GM20000 (cell line): ENCODE measurements around the gene OSBPL9.
A peak's percentile ranks its signal among the peaks of the same experiment; 100 is the strongest.

Source experiments
- DNase-seq: peaks from one replicate; pipeline ENCODE4 v3.0.0; 2012; ENCODE audit warnings: low spot score
- TF ChIP-seq, protein P1 (sequence below): IDR thresholded peaks from 2 replicates; pipeline ENCODE4 v1.5.1; 2012; ENCODE audit warnings: mild to moderate bottlenecking, control low read depth; ENCODE audit errors: extremely low read depth, missing control alignments

Gene OSBPL9

GRCh38 chr1:51761351-51761750, 144.5 kb downstream of the OSBPL9 start:
- DNase-seq, result no peak
- TF ChIP-seq, protein P1, sequence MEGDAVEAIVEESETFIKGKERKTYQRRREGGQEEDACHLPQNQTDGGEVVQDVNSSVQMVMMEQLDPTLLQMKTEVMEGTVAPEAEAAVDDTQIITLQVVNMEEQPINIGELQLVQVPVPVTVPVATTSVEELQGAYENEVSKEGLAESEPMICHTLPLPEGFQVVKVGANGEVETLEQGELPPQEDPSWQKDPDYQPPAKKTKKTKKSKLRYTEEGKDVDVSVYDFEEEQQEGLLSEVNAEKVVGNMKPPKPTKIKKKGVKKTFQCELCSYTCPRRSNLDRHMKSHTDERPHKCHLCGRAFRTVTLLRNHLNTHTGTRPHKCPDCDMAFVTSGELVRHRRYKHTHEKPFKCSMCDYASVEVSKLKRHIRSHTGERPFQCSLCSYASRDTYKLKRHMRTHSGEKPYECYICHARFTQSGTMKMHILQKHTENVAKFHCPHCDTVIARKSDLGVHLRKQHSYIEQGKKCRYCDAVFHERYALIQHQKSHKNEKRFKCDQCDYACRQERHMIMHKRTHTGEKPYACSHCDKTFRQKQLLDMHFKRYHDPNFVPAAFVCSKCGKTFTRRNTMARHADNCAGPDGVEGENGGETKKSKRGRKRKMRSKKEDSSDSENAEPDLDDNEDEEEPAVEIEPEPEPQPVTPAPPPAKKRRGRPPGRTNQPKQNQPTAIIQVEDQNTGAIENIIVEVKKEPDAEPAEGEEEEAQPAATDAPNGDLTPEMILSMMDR, result no peak

DNA sequence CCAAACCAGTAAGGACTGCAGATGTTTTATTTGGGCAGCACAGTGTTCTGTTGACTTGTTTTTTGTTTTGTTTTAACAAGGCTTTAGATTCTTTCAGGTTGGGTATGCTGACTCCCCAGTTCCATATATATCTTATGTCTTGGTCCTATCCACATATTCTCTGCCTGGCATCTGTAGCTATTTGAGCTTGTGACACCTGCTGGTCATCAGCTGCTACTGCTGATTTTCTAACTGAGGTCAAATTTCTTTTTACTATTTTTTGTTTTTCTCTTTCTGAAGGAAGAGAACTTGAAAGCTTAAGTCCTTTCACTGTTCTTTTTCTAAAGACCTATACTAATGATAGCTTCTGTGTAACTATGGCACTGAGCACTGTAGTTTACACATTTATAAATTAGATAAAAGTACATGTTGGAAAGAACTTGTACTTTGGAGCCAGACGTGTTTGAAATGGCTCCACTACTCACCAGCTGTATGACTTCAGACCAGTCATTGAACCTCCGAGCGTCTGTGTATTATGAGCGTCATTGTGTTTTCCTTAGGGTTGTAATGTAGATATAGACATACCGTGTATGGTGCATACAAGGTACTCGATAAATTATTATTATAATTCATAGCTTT, 152.2 kb downstream of the OSBPL9 start:
- TF ChIP-seq, protein P1, result peak; percentile 41

GRCh38 chr1:51776408-51776807, 159.5 kb downstream of the OSBPL9 start:
- DNase-seq, result peak; percentile 10

More for the DNA sequence above, 152.2 kb downstream of the OSBPL9 start:
- peak; percentile 46 for DNase-seq

DNA sequence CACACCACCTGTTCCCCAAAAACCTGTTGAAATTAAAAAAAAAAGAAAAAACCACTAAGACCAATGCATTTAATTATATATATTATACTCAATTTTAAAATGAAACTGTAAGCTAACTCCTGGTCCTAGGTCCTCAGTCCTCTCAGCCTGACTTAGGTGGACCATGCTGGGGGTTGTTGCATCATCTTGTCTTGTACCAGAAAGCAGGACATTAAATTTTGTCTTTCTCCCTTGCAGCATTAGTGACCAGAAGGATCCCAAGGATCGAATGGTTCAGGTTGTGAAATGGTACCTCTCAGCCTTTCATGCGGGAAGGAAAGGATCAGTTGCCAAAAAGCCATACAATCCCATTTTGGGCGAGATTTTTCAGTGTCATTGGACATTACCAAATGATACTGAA, 164.0 kb downstream of the OSBPL9 start:
- DNase-seq, result no peak
- TF ChIP-seq, protein P1, result no peak

More at GRCh38 chr1:51776408-51776807, 159.5 kb downstream of the OSBPL9 start:
- TF ChIP-seq, protein P1, result no peak

DNA sequence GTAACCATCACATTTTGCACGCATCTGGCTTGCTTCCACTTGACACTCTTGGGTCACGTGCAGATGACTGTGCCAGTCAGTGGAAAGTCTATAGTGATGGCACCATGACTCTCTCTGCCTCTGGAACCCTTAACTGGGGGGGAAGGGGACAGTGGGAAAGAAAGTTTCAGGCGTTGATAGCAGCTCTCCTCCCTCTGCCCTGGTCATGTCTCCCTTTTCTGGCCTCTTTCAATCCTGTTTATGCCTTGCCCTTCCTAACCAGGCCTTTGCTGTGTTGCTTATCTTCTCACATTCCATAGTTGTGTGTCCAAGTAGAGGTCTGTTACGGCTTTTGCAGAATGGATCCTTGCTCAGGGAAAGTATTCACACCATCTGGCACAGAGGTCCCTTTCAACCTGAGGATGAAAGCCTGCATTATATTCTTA, 168.1 kb downstream of the OSBPL9 start:
- TF ChIP-seq, protein P1, result no peak
- DNase-seq, result no peak

DNA sequence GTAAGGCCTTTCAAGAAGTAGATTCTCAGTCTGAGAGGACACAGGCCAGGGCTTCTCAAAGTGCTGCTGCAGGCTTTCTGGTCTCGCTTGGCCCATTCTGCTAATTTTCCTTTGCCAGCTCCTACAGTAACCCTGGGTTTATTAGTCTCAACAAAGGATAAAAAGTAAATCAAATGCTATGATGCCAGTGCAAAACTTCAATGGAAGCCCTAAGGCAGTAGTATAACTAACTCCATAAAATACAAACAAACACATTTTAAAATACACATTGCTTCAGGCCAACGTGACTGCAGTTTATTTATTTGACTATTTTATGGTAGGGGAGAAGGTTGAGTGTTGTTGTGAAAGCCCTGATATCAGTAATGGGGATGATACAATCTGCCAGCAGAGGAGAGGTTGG, 172.0 kb downstream of the OSBPL9 start:
- DNase-seq, result no peak
- TF ChIP-seq, protein P1, result no peak

DNA sequence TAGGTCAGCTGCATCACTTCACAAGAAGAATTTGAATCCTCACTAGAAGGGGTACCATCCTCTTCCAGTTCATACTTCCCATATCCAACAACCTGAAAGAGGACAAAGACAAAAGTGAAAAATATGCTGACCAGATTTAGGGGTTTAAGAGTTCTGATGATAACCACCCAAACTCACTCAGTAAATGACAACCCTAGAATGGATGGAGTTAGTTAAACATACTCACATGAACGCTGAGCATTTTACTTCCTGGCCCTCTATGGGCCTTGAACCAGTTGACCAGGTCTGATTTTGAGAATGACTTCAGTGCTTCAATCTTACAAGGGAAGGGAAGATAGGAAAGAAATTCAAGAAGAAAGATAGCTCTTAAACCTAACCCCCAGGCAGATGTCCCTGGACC, 172.4 kb downstream of the OSBPL9 start:
- TF ChIP-seq, protein P1, result no peak
- no peak for DNase-seq
